Islet precursor cell (in vitro differentiated cells): Measurements from ENCODE around the gene SULT1E1.
"Not testable (repeated sequence)": the region's sequence is repeated elsewhere in the genome, so short reads cannot be mapped to it uniquely, and the experiment has no call there.

Experiments used
- DNase-seq: peaks from one replicate; pipeline ENCODE4 v3.0.0-alpha.2; 2018

The SULT1E1 gene

DNA sequence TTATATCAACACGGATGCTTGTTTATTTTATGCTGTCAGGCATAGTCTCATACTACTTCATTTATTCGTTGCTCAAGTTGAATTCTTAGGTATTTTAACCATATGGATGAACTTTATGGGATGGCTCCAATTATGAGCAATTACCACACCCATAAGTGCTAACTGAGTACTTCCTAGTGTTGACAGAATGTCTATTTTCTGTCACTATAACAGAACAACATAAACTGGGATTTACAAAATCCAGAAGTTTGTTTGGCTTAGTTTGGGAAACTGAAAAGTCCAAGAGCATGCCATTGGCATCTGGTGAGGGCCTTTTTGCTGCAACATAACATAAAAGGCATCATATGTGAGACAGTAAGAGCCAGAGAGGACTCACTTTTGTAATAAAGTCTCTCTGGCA, 21.0 kb downstream of the SULT1E1 start:
- DNase-seq, result no peak

DNA sequence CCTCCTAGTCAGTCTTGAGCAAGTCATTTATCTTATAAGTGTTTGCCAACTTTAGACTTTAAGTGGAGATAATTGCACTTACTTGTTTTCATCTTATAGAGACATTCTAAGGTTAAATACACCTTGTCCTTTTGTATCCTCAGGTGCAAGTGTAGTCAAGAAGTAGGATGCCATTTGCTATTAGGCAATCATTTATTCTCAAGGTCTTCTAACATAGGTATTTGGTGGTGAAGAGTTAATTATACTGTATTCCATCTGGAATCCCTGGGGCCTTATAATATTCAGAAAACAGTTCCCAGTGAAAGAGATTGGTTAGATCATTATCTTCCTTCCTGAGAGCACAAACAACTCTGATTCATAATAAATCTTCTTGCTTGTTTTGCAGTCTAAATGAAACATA, 23.7 kb downstream of the SULT1E1 start:
- no peak for DNase-seq

DNA sequence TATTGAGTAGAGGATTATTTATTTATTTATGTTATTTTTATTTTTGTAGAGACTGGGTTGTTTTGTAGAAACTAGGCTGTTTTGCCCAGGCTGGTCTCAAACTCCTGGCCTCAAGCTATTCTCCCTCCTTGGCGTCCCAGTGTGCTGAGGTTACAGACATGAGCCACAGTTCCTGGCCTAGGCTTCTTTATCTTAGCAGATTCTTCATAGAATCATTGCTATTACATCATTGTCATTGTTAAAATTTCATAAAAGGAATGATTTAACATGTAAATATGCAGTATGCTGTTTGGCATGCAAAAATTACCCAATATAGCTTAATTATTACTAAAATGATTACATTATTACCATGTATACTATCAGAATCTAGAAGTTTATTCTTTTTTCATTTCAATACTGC, 24.2 kb downstream of the SULT1E1 start:
- no peak for DNase-seq

DNA sequence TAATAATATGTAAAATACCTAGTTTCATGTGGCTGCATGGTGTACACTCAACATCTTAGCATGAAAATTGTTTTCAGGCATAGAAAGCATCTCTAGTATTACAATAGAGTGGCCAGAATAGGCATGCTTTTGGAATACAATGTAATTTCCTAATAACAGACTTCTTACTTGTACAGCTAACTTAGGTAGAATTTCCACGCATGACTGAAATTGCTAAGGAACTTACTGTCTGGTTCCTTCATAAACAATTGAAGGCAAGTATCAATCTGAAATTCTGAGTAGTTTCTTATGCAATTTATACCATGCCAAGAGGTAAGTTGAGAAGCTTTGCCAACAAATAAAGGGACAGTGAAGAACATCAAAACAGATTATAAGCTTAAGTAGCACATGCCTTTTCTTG, 26.7 kb downstream of the SULT1E1 start:
- DNase-seq, result no peak

DNA sequence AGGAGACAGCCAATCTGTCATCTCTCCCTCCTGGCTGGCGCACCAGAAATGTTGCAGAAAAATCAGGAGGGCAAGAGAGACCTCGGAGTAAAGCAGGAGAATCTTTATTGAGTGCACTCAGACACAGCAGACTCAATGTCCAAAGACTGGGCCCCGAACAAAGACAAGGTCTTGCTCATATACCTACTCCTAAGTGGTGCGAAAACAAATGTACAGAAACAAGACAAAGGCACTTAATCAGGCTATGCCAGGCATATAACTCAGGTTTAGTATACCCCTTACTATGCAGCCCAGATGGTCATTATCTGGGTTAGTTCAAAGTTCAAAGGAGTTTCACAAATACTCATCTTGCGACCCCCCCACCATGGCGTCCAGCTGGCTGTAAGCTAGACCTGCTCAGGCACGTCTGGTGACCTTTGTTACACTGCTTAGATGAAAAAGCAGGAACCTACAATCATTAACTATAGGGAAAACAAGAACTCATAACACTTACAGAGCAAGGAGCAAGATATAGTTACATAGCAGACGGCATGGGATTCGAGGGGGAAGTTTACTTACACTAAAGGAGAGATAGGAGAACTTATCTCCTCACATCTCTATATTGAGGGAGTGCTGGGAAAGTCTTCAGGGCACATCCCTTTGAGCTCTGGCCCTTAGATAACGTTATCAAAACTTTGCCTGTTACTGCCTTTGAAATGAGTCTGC, 27.5 kb downstream of the SULT1E1 start:
- DNase-seq, result no peak

DNA sequence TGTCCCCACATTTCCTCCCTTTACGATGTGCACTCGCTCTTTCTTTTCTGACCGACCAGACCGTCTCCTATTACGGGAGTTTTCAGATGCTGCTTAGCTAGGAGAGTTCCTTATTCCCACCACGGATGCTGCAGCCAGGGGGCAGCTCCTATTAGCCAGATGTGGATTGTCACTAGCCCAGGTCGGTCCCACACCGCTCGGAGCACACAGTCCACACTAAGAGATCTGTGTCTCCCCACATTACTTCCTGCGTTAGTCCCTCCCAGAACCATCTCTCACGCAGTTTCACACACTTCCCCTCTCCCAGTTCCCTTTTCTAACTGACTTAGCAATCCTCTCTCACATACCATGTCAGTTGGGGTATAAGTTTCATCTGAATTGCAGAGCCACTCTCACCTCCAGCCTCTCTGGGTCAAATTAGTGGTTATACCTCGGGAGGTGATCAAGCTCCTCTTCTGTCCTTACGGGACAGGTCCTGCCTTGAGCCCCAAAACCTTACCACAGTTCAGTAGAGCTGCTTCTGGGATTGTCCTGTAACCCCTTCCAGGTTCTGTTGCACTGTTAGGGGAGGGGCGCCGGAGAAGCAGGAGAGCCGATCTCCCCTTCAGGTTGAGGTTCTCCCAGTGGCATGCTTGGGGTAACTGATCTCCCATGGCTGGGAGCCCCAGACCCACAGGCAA, 28.2 kb downstream of the SULT1E1 start:
- DNase-seq, result no peak

DNA sequence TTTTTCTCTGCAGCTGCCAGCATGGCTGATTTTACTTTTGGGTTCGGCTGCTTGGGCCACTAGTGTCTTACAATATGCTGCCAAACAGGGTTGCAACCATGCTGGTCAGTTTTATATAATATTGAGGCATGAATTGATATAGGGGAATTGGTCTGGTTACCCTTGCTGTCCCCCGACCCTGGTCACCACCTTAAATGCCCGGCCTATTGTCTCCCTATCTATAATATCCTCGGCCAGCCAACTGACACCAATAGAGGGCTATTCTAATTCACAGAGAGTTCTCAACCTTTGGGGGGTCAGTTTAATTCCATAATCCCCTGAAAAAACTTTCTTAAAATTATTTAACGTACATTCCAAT, 28.7 kb downstream of the SULT1E1 start:
- no peak for DNase-seq

DNA sequence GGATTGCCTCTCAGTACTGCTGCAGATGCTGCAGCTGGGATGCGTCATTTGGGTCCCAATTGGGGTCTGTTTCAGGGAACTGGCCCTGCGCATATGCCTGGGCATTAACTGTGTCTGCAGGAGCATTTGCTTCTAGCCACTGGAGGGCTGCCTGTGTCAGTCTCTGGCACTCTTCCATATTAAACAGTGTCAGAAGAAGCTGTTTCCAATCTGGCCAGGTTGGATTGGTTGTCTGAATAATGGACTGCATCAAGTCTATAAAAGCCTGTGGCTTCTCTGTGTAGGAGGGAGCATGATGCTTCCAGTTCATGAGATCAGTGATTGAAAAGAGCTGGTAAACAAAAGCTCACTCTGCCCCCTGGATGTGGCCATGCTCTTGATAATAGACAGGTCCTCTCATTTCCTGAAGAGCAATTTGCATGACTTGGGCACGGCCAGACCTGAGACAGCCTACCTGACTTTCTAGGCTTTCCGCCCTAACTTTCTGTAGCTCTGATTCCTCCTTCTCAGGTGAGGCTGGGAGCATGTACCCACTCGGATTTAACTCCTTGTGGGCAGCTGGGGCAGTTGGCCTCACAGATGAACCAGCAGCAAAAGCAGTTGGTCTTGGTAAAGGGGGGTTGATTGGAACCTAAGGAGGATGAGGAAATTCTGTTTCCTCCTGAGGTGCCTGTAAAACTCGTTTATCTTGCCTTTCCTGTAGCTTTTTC, 29.2 kb downstream of the SULT1E1 start:
- DNase-seq, result peak; percentile 61

DNA sequence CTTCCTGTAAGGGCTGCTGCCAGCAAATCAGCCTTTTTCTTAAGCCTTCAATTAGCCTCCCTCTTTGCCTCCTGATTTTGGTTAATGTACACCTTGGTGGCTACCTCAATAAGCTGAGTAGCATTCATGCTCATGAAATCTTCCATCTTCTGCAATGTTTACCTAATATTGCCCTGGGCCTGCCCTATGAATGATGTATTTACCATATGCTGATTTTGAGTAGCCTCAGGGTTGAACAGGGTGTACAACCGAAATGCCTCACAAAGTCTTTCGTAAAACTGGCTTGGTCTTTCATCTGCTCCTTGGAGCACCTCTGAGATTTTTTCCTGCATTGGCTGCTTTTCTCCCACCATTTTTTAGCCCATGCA, 29.8 kb downstream of the SULT1E1 start:
- no peak for DNase-seq

DNA sequence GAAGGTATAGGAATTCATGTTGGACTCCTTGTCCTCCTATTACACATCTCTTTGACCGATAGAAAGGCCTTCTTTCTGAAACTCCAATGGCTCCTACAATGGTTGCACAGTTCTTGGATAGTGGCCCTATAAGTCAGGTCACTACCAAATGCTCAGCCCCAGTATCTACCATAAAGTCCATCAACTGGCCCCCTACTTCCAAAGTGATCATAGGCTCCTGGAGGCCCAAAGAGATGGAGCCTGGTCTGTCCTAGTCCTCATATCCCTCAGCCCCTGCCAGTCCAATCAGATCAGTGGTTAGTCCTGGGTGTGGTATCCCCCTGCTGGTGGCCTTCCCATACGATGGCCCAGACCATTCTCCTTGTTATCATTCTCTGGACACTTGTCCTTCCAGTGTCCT, 30.3 kb downstream of the SULT1E1 start:
- no peak for DNase-seq

DNA sequence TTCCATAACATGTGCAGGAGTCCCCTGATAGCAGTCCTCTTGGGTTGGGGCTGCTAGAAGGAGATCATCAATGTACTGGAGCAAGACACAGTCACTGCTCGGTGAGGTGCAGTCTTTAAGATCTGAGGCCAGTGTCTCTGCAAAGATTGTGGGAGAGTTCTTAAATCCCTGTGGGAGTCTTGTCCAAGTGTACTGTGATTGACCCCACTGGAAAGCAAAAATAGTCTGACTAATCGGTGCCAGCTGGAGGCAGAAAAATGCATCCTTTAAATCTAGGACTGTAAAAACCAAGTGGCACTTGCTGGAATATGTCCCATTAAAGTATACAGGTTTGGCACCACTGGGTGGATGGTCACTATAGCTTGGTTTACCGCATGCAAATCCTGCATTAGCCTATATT, 31.1 kb downstream of the SULT1E1 start:
- DNase-seq, result no peak

DNA sequence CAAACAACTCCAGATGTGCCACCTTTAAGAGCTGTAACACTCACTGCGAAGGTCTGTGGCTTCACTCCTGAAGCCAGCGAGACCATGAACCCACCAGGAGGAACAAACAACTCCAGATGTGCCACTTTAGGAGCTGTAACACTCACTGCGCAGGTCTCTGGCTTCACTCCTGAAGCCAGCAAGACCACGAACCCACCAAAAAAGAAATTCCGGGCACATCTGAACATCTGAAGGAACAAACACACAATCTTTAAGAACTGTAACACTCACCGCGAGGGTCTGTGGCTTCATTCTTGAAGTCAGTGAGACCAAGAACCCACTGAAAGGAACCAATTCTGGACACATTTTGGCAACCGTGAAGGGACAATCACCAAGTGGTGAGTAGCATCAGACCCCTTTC, 34.9 kb downstream of the SULT1E1 start:
- DNase-seq, result not testable (repeated sequence)

DNA sequence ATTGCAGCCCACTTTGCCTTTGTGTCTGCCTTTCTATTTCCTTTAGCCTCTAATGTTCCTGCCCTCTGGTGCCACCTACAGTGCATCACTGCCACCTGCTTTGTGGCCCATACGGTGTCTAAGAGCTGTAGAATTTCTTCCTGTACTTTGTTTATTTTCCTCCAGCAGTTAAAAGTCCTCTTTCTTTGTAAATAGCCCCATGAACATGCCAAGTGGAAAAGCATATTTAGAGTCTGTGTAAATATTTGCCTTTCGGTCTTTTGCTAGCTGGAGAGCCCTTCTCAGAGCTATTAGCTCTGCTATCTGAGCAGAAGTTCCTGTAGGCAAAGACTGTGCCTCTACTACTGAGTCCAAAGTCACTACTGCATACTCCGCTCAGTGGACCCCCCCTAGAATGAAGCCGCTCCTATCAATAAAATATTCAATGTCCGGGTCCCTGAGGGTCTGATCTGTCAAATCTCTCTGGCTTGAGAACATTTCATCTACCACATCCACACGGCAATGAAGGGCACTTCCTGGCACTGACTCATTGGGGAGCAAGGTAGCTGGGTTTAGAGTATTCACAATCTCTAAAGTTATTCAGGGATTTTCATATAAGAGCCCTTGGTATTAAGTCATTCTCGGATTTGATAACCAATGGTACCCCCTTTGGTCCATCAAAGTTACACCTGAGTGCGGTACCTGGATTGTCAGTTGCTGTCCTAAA, 36.3 kb downstream of the SULT1E1 start:
- no peak for DNase-seq

DNA sequence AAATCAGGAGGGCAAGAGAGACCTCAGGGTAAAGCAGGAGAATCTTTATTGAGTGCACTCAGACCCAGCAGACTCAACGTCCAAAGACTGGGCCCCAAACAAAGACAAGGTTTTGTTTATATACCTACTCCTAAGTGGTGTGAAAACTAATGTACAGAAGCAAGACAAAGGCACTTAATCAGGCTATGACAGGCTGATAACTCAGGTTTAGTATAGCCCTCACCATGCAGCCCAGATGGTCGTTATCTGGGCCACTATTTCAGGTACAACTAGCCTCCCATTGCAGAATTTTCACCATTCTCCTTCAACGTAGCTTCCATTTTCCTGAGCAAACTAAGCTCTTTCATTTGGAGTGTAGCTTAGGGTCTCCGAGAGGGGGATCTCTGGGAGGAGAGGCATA, 36.9 kb downstream of the SULT1E1 start:
- DNase-seq, result no peak

DNA sequence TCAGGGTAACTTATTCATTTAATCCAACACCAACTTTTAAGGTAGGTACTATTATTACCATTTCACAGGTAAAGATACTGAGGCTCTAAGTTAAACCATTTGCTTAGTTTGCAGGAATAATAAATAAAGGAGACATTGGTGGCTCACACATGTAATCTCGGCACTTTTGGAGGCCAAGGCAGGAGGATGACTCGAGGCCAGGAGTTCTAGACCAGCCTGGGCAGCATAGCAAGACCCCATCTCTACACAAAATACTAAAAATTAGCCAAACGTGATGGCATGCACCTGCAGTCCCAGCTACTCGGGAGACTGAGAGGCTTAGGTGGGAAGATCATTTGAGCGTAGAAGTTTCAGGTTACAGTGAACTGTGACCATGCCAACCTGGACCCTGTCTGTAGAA, 37.7 kb downstream of the SULT1E1 start:
- DNase-seq, result no peak

DNA sequence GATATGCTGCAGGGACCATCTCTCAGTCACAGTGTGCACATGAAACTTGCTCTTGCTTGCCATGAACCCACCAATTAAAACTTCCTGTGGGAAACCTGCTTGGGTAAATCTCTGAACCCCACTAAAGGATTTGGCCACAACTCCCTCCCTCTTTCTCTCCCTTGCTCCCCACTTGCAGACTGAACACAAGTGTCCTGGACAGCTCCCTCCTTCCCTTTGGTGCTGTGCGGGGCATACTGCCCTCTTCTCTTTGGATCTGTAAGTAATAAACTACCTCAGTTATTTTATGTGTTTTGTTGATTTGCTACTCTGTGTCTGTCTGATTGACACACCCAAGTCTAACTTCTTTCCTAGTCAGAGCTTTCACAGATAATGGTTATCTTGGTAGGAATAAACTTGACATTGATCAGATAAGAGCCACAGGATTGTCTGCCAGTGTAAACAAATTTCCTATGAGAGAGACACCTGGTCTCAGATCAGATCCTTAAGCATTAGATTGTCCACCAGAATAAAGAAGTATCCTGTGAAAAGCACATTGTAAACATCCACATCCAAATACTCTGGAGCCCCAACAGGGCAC, 41.8 kb downstream of the SULT1E1 start:
- no peak for DNase-seq

DNA sequence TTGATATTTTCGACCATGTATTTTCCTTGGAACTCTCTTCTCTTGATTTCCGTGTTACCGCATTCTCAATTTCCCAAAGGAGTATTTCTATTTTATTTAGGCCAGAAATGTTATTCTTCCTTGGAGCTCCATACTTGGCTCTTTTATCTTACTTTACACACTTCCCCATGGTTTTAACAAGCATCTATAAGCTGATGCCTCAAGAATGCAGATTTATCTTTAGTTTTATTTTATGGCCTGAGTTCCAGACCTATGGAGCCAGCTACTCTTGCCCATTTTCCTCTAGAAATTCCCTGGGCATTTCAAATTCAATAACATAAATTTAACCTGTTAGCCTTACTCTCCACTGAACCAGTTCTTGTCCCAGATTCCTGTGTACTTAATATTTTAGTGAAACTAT, 43.7 kb downstream of the SULT1E1 start:
- DNase-seq, result no peak

DNA sequence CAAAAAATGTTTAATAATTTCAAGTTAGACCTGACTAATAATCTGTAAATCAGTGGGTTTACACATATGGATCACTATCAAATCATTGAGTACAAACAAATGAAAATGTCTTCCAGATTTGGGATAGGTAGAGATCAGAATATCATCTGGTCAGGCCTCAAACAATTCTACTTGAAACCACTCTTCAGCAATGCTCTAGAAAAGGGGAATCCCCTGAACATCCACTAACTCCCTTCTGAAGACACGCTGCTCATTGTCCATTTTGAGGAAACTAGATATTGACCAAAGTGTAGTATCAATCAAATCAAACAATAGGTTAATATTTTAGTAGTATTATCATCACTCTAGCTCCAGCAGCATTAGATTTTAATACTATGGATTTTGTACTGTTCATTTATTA, 46.3 kb downstream of the SULT1E1 start:
- no peak for DNase-seq

DNA sequence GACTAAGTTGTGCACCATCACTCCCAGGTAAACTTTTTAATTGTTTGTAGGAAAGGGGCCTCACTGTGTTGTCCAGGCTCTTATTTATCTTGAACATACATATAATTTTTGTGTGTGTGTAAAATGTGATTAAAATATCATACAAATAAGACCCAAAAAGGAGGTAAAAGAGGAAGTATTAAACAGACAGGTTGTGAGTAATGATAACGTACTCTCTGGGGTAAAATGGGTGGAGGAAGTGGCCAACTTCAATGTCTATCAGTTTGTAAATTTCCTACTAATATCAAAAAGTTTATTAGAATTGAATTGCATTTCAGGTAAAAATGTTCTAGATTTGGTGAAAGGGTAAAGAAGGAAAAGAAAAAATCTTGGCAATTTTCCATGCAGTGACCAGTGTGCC, 48.8 kb downstream of the SULT1E1 start:
- no peak for DNase-seq

DNA sequence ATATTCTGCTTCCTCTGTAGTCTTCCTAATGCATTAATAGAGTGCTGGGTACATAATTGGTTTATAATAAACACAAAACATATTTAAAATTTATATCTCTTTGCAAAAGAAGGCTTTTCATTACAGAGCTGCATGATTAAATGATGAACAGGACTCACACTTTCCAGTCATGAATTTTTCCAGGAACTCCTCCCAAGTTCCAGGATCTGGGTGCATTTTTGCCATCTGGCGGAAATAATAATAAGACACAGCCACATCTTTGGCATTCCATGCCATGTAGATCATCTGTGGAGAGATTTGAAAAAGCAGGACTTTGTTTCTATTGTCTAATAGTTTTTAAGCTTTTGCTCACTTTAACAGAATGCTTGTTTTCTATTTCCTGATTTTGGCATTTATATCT, 59.3 kb downstream of the SULT1E1 start:
- no peak for DNase-seq

DNA sequence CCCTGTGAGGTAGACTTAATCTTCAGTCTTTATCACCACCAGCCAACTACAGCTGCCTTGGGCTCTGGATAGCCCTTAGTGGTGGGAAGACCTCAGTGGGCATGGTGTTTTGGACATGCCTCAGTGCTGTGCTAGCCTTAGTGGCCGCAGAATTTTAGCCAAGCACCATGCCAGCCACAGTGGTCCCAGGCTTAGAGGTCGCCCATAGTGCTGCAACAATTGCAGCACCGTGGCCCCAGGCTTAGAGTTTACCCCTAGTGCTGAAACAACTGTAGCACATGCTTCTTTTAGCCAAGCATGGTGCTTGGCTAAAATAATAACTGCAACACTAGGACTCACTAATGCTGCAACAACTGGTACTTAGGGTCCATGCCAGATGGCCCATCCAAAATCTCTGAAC, 60.6 kb downstream of the SULT1E1 start:
- DNase-seq, result no peak

DNA sequence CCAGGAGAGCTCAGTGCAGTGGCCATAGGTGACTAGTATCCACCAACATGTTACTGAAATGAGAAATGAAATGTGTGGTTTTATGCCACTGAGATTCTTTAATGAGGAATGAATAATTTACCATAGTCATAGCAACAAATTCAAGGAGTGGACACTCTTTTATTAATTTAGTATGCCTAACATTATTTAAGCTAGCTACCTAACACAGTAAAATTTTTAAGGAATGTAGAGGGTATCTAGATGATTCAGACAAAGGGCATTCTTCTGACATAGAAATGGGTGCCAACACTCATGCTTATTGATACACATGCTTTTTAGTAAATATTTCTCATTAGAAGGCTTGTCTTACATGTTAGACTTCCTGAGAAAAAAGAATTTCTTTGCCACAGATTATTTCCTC, 66.2 kb downstream of the SULT1E1 start:
- no peak for DNase-seq
